ENCODE measurements around the gene GMPR. TPM values are rescaled to one million over a fixed set of nuclear protein-coding genes. Genes with fewer than 3 reads are reported as not detected.

GMPR gene
- total RNA-seq, 2 experiments from 2014 or later = not detected

DNA sequence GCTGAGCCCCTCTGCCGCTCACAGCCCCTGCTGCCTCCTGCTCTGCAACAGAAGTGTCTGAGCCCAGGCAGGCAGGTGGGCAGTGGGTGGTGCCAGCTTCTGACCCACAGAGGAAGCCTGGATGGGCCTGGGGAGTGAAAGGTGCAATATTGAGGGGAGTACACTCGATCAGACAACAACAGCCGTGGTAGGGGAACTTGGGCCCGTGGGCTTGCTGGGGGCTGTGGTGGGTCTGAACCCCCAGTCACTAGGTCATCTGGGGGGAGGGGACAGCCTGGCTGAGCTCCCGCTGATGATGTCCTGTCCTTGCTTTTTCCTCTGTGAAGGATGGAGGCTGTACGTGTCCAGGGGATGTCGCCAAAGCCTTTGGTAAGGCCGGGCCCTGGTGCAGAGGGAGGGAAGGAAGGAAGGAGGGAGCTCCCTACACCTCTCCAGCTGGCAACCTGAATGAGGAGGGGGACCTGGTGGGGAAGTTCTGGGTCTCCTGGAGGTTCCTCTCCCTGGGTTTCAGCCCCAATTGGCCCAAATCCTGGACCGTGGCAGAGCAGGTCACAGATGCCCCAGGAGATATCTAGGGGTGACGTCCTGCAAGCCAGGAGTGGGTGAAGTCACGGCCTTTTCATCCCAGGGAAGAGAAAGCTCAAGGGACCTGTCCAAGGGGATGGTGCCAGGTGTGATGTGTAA is 47.2 kb downstream of the GMPR start:
- Histone ChIP-seq H3K27ac (ENCODE audit: low read depth, low read length, poor library complexity, severe bottlenecking) (no peak overlapping the region), H2AFZ (ENCODE audit: low read length) (no peak overlapping the region), H3K9me2 (ENCODE audit: insufficient read depth, low read length) (no peaks in the 10 kb centered on the region), H4K20me1 (ENCODE audit: insufficient read depth, low read length) (no peaks in the 10 kb centered on the region), H3K36me3 (ENCODE audit: insufficient read depth, low read length) (no peaks in the 10 kb centered on the region), H3K4me3 (ENCODE audit: low read depth, low read length, poor library complexity, severe bottlenecking) (no peak overlapping the region), H3K9me3 (ENCODE audit: low read length) (no peaks in the 10 kb centered on the region), H3K4me2 (ENCODE audit: low read length) (no peak overlapping the region), H3K4me1 (ENCODE audit: insufficient read depth, low read length, poor library complexity, severe bottlenecking) (no peaks in the 10 kb centered on the region), H3K79me2 (ENCODE audit: insufficient read depth, low read depth, low read length) (no peaks in the 10 kb centered on the region)
- no TSS peak for BruUV-seq (replicated peaks)
- ChIA-PET CTCF (ENCODE audit: unreplicated experiment) (no interaction called here), POLR2A (interaction anchor here (0.7 kb wide), 2 partner anchors 13 to 52 kb away, joined by 3 to 4 read pairs; no protein-coding TSS in a partner anchor)
- no peak for DNase-seq (ENCODE audit: low spot score)
- no peak for TF ChIP-seq EZH2phosphoT487 (IDR thresholded peaks at IDR 0.05; ENCODE audit: borderline replicate concordance, low read depth, low read length)
- TF ChIP-seq CTCF (conservative IDR thresholded peaks at IDR 0.05; ENCODE audit: low read length) = no peak
- intact Hi-C loops (cut with micrococcal nuclease; ENCODE audit: unreplicated experiment) = no loop called here

GRCh38 chr6:16286151-16286522 is 47.8 kb downstream of the GMPR start:
- peak; percentile 19 for DNase-seq (ENCODE audit: low spot score)
- Histone ChIP-seq H2AFZ (ENCODE audit: low read length) (no peak overlapping the region), H3K9me3 (ENCODE audit: low read length) (no peaks in the 10 kb centered on the region), H3K27ac (ENCODE audit: low read depth, low read length, poor library complexity, severe bottlenecking) (no peak overlapping the region), H3K4me2 (ENCODE audit: low read length) (no peak overlapping the region), H3K4me1 (ENCODE audit: insufficient read depth, low read length, poor library complexity, severe bottlenecking) (no peaks in the 10 kb centered on the region), H3K79me2 (ENCODE audit: insufficient read depth, low read depth, low read length) (no peaks in the 10 kb centered on the region), H3K9me2 (ENCODE audit: insufficient read depth, low read length) (no peaks in the 10 kb centered on the region), H3K36me3 (ENCODE audit: insufficient read depth, low read length) (no peaks in the 10 kb centered on the region), H3K4me3 (ENCODE audit: low read depth, low read length, poor library complexity, severe bottlenecking) (no peak overlapping the region), H4K20me1 (ENCODE audit: insufficient read depth, low read length) (no peaks in the 10 kb centered on the region)
- CTCF ChIA-PET (ENCODE audit: unreplicated experiment) = no interaction called here
- TF ChIP-seq EZH2phosphoT487 (IDR thresholded peaks at IDR 0.05; ENCODE audit: borderline replicate concordance, low read depth, low read length) (no peak), CTCF (conservative IDR thresholded peaks at IDR 0.05; ENCODE audit: low read length) (peak; percentile 78)
- intact Hi-C loops (cut with micrococcal nuclease; ENCODE audit: unreplicated experiment) = no loop called here
- POLR2A ChIA-PET = interaction anchor here (0.7 kb wide), 2 partner anchors 13 to 51 kb away, joined by 3 to 4 read pairs; no protein-coding TSS in a partner anchor
- BruUV-seq (replicated peaks) = no TSS peak

DNA sequence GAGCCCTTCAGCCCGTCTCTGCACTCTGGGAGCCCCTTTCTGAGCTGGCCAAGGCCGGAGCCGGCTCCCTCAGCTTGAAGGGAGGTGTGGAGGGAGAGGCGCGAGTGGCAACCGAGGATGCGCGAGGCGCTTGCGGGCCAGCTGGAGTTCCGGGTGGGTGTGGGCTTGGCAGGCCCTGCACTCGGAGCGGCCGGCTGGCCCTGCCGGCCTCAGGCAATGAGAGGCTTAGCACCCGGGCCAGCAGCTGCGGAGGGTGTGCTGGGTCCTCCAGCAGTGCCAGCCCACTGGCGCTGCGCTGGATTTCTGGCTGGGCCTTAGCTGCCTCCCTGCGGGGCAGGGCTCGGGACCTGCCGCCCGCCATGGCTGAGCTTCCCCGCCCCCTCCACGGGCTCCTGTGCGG is 49.8 kb downstream of the GMPR start:
- Histone ChIP-seq H4K20me1 (ENCODE audit: insufficient read depth, low read length) (no peaks in the 10 kb centered on the region), H3K9me2 (ENCODE audit: insufficient read depth, low read length) (no peaks in the 10 kb centered on the region), H3K79me2 (ENCODE audit: insufficient read depth, low read depth, low read length) (no peaks in the 10 kb centered on the region), H3K4me2 (ENCODE audit: low read length) (no peak overlapping the region), H2AFZ (ENCODE audit: low read length) (no peak overlapping the region), H3K4me3 (ENCODE audit: low read depth, low read length, poor library complexity, severe bottlenecking) (no peak overlapping the region), H3K9me3 (ENCODE audit: low read length) (no peaks in the 10 kb centered on the region), H3K27ac (ENCODE audit: low read depth, low read length, poor library complexity, severe bottlenecking) (no peak overlapping the region), H3K4me1 (ENCODE audit: insufficient read depth, low read length, poor library complexity, severe bottlenecking) (no peaks in the 10 kb centered on the region), H3K36me3 (ENCODE audit: insufficient read depth, low read length) (no peaks in the 10 kb centered on the region)
- intact Hi-C loops (cut with micrococcal nuclease; ENCODE audit: unreplicated experiment) = no loop called here
- no peak for TF ChIP-seq CTCF (conservative IDR thresholded peaks at IDR 0.05; ENCODE audit: low read length)
- no peak for TF ChIP-seq EZH2phosphoT487 (IDR thresholded peaks at IDR 0.05; ENCODE audit: borderline replicate concordance, low read depth, low read length)
- POLR2A ChIA-PET = interaction anchor here (0.6 kb wide), 2 partner anchors 138 to 629 kb away, joined by 3 to 4 read pairs; no protein-coding TSS in a partner anchor
- no TSS peak for BruUV-seq (replicated peaks)
- CTCF ChIA-PET (ENCODE audit: unreplicated experiment) = no interaction called here
- DNase-seq (ENCODE audit: low spot score) = no peak

Measured in OCI-LY7 (cell line).